AG20443 (cell line): ENCODE data around the gene RPL10L.

Experiments
- DNase-seq: peaks from one replicate; pipeline ENCODE4 v3.0.0; 2012; ENCODE audit warnings: low spot score, mixed read lengths

Gene RPL10L

GRCh38 chr14:46651526-46652144 is at the start of gene RPL10L:
Gene RPL10L, minus strand, starts transcription at chr14:46651781. Its CDS starts 45 bp downstream, at chr14:46651736.
- DNase-seq, result no peak

GRCh38 chr14:46691819-46692218 is 40.2 kb upstream of the RPL10L start:
- no peak for DNase-seq

DNA sequence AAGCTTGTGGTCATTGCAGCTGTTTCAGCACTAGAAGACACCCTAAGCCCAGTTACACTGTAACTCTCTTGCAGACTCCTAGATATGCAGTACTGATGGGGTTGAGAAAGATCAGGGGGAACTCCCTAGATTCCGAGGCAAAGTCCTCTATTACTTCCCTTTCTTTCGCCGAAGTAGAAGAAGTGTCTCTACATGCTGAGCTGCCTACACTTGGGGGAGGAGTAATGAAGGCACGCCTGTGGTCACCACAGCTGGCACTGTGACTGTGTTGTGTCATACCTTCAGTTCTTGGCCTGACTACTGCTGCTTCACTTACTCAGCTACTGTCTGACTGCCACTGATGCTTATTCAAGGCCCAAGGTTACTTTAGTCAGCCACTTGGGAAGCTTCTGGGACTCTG is 35.1 kb upstream of the RPL10L start:
- DNase-seq, result no peak

DNA sequence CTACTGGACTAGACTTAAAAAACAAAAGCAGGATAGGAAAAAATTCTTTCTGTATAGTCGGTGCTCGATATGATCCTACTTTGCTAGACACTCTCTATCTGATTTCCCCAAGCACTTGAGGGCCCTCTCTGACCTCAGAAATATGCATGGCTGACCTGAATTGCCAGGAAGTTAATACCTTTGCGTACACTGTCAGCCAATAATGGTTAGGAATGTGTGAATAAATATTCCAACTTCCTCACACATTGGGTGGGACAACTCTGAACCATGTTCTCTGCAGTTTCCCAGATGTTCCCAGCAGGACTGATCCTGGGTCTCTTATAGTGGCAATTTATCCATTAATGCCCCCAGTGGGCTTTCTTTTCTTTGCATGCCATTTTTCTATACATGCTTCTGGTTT is 20.5 kb upstream of the RPL10L start:
- DNase-seq, result no peak

- DNase-seq, result no peak
These were observed 11.8 kb upstream of the RPL10L start for GRCh38 chr14:46663382-46663781.

GRCh38 chr14:46661728-46662127 is 10.1 kb upstream of the RPL10L start:
- DNase-seq, result no peak

DNA sequence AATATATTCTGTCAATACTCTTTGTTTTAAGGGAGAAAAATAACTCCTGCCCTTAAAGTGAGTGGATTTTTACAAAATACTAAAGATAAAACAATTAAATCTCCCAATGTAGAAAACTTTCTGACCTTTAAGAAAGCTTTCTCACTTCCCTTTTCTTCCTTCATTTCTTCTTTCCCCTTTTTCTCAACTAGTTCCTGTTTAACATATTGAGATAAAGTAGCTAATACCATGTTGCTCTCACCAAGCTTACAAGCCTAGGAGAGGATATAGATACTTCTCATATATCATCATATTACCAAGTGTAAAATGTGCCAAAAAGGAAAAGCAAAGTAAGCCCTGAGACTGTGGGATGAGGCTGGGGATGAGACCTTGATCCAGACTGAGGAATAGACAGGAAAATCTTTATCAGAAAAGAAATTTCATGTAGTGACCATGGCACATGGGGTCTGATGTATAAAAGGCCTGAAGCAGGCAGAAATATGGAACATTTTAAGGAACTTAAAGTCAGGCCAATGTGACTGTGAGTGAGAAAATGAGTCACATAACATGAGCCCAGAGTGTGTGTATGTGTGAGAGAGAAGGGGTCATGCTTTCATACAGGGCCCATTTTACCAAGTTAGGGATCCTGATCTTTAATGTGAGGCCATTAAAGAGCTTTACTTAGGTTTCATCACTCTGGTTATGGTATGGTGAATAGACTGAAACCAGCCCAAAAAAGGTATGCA is 1.6 kb upstream of the RPL10L start:
- DNase-seq, result no peak

DNA sequence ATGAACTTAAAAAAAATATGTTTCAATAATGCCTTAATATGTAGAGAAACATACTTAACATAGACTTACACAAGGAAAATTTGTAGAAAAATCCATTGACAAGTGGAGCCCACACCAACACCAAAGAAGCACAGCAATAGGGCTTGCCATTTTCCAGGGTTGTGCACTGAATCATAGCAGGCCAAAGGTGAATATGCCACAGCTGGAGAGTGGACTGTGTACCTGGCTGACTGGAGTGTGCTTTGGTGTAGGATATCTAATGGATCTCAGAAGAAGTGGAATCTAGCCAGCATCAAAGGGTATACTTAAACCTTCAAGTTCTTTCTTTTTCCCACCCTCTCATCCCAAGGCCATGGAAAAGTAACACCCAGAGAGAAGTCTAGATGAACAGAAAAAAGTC is 4.8 kb downstream of the RPL10L start:
- no peak for DNase-seq

- DNase-seq, result no peak
These were observed 24.7 kb downstream of the RPL10L start for GRCh38 chr14:46626876-46627275.
